MG63 (cell line): ENCODE results near the gene OR2T6. TPM values are rescaled to one million over a fixed set of nuclear protein-coding genes. Genes with fewer than 3 reads are reported as not detected.
A peak's percentile ranks its signal among the peaks of the same experiment; 100 is the strongest.

ENCODE experiments used
- DNase-seq: peaks from one replicate; pipeline ENCODE4 v3.0.0-alpha.2; 2020
- H3K27me3 ChIP-seq: fragments of 250-450 bp; sonication (Bioruptor Pico); 2 replicates; pipeline ENCODE4 v1.5.1; 2020; ENCODE audit warnings: mild to moderate bottlenecking, moderate library complexity
- H3K36me3 ChIP-seq: fragments of 250-450 bp; sonication (Bioruptor Pico); 2 replicates; pipeline ENCODE4 v1.5.1; 2020; ENCODE audit warnings: mild to moderate bottlenecking, moderate library complexity
- H3K4me3 ChIP-seq: fragments of 250-450 bp; sonication (Bioruptor Pico); 2 replicates; pipeline ENCODE4 v1.5.1; 2020; ENCODE audit warnings: mild to moderate bottlenecking, moderate library complexity
- H3K9me3 ChIP-seq: fragments of 250-450 bp; sonication (Bioruptor Pico); 2 replicates; pipeline ENCODE4 v1.5.1; 2020; ENCODE audit warnings: mild to moderate bottlenecking, moderate library complexity
- total RNA-seq: library from RNA; depleted of rRNA; stranded (reverse); fragments of >200 nt; shearing (Covaris generic); gene quantifications from 2 replicates; pipeline ENCODE4 v1.2.3, GENCODE V29; 2014; ENCODE audit warnings: low replicate concordance; rRNA removed

The OR2T6 gene, protein sequence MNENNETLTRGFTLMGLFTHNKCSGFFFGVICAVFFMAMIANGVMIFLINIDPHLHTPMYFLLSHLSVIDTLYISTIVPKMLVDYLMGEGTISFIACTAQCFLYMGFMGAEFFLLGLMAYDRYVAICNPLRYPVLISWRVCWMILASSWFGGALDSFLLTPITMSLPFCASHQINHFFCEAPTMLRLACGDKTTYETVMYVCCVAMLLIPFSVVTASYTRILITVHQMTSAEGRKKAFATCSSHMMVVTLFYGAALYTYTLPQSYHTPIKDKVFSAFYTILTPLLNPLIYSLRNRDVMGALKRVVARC
- not detected in 2 replicates for total RNA-seq

DNA sequence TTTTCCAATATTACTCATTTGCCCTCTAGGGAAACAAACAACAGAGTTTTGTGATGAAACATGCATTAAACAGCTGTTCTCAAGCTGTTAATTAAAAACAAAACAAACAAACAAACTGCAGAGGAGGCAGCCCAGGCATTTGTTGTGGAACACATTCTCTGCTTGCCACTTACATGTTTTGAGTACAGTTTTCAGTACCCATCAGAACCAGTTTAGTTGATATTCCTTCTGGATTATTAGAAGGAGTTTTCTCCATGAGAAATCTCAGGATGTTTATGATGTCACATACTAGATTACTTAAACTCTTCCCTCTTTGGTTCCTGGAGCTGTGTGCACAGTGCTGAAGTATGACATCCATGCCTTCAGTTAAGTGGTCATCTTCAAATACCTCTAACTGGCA is at the start of gene OR2T6:
TSS of gene OR2T6 (plus strand) at position 301 of the 400 bp plus-strand sequence. CDS start 11,863 bp downstream, outside the sequence.
- H3K36me3 ChIP-seq: no peaks in the 10 kb centered on the region
- no peak for DNase-seq
- H3K9me3 ChIP-seq: no peaks in the 10 kb centered on the region
- no peaks in the 10 kb centered on the region for H3K27me3 ChIP-seq
- H3K4me3 ChIP-seq: no peak within 1 kb of the TSS

DNA sequence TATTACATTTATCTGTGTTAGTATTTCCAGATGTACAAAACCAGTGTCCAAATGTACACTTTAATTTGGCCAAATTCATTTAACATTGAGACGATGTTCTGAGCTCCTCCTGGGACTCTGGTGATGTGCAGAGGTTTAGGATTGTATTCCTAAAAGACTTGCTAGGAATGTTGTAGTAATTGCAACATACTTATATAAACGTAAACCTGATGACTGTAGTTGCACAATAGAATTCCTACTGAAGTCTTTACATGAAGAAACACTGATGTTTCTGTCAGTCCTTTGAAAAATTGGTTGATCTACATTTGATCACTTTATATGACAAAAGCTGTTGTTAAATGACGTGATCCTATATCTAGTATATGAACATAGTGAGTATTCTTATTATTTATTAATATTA is 32.1 kb upstream of the OR2T6 start:
- no peaks in the 10 kb centered on the region for H3K9me3 ChIP-seq
- no peak for DNase-seq
- H3K4me3 ChIP-seq: no peak overlapping the region
- no peaks in the 10 kb centered on the region for H3K27me3 ChIP-seq
- H3K36me3 ChIP-seq: no peaks in the 10 kb centered on the region

DNA sequence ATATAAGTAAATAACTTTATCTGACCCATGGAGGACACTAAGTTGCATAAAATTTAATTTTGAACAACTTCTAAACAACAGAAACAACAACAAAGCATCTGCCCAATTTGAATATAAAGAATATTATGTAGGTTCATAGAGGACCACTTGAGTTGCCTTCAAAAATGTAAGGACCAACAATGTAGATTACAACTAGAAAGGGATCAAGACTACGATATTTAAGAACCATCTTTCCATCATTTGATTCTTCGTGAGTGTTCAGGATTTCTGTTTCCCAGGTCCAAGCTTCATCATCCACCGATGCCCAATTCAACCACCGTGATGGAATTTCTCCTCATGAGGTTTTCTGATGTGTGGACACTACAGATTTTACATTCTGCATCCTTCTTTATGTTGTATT is 27.1 kb upstream of the OR2T6 start, which contains the start of gene OR14C36:
TSS of gene OR14C36 (plus strand) at position 301 of the 400 bp plus-strand sequence. CDS start at position 301, 0 bp downstream.
- Histone ChIP-seq H3K9me3 (no peaks in the 10 kb centered on the region), H3K4me3 (no peak within 1 kb of the TSS), H3K36me3 (no peaks in the 10 kb centered on the region), H3K27me3 (no peaks in the 10 kb centered on the region)
- no peak for DNase-seq

DNA sequence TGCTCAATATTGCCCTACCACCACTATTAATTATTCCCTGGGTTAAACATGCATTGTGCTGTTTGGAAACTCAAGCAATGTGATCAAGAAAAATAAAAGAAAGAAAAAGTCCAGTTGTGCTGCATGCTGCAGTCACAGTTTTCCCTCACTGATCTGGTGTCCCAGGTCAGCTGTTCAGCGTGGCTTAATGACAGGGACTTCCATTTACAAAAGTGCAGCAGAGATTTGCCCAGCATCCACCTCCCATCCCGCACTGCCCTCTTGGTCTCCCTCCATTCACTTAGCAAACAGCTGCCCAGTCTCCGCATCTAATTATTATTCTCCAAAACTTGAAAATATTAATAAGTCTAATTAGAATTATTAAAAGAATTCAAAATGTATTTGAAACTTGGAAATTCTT is 16.1 kb upstream of the OR2T6 start:
- Histone ChIP-seq H3K4me3 (no peak overlapping the region), H3K27me3 (no peaks in the 10 kb centered on the region), H3K9me3 (no peaks in the 10 kb centered on the region; the same call in 1 of the 2 replicates), H3K36me3 (no peaks in the 10 kb centered on the region)
- no peak for DNase-seq

DNA sequence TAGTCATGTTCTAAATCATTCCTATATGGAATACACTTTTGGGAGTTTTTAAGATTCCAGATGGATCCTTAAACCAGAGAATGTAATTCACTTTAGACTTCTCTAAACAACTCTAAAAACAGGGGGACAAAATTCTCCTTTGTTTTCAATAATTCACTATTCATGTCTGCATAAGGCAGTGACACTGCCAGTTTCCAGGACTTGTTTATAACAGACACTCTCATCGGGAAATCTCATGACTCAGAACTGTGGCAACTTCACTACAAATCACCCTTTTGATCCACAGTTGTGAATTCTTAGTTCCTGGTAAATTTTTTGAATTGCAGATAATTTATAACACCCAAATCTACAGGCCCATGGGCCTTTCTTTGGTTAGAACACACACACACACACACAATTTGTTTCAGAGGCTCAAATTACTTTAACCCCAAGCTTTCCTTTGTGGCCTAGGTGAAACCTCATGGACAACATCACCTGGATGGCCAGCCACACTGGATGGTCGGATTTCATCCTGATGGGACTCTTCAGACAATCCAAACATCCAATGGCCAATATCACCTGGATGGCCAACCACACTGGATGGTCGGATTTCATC is 14.3 kb upstream of the OR2T6 start, which contains the start of gene OR2T4:
TSS of gene OR2T4 (plus strand) at position 545 of the 595 bp plus-strand sequence. CDS start at position 545, 0 bp downstream.
- H3K4me3 ChIP-seq: no peak within 1 kb of the TSS

DNA sequence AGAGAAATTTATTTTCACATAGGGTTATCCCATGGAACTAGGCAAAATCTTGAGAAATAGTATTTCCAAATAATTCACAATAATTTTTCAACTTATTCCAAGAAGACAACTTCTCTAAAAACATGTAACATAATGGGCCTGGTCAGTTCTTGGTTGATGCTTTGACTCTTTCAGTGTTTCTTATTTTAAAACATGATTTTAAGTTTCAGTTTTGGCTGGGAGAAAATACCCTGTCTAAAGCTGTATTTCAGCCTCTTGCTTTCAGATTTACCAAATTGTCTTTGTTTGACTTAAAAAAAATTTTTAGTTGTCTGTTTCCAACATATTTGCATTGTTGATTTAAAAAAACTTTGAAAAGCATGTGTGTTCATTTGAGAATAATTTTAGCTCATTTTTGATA is 8.9 kb upstream of the OR2T6 start:
- Histone ChIP-seq H3K9me3 (no peaks in the 10 kb centered on the region), H3K27me3 (no peaks in the 10 kb centered on the region), H3K36me3 (no peaks in the 10 kb centered on the region), H3K4me3 (no peak overlapping the region)
- no peak for DNase-seq

More for the DNA sequence above, 14.3 kb upstream of the OR2T6 start, which contains the start of gene OR2T4:
- no peak for DNase-seq
- H3K36me3 ChIP-seq: no peaks in the 10 kb centered on the region
- no peaks in the 10 kb centered on the region for H3K27me3 ChIP-seq
- H3K9me3 ChIP-seq: no peaks in the 10 kb centered on the region; the same call in 1 of the 2 replicates

DNA sequence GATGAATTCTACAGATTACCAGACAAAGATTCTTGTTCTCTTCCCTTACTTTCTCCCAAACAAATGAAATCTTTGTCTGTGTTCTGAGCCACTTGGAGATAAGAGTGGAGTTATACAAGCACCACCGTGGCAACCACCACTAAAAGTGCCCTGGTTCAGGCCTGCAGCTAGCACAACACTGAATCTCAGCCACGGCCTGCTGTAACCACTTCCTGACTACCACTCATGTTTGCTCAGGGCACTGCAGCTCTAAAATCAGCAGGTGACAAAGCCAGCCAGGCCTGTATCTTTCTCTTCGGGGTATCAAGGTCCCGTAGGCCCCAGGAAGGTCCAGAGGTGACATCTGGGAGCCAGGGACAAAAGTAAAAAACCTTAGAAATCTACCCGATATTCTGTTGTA is 3.2 kb upstream of the OR2T6 start:
- Histone ChIP-seq H3K9me3 (no peaks in the 10 kb centered on the region), H3K36me3 (no peaks in the 10 kb centered on the region), H3K4me3 (no peak overlapping the region), H3K27me3 (no peaks in the 10 kb centered on the region)
- DNase-seq: no peak

DNA sequence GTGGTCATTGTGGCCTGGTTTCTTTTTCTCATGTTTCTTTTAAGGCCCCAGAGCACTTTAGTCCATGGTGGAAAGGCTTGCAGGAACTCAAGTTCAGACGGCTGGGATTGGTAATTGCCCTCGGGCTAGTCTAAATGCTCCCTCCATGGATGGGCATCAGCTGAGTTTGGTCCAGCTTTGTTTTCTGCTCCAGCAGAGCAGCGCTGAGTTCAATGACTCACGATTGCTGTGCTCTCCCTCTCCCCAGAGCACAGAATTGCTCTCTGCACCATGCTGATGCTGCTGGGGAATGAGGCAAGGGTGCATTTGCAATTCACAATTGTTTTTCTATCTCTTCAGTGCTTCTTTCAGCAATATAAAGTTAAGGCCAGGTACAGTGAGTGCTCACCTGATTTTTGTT is 1.8 kb upstream of the OR2T6 start:
- H3K4me3 ChIP-seq: no peak overlapping the region
- H3K36me3 ChIP-seq: no peaks in the 10 kb centered on the region
- peak; percentile 75 for DNase-seq
- H3K27me3 ChIP-seq: no peaks in the 10 kb centered on the region
- H3K9me3 ChIP-seq: no peaks in the 10 kb centered on the region

DNA sequence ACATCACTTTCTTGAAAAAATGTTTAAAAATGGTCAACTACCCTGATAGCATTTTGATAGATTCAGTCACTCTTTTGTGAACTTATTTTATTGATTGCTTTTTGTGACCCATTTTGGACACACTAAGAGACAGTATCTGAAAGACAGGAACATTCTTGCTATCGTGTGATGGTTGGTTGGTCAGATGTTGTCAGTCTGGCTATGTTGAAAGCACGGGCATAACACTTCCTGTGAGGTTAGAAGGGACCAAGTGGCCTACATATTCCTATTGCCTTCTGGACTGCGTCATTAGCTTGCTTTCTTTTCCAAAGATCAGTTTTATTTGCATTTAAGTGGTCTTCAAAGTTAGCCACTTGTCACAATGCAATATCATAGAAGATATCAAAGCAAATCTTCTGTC is 1.4 kb downstream of the OR2T6 start:
- no peak overlapping the region for H3K4me3 ChIP-seq
- H3K27me3 ChIP-seq: no peaks in the 10 kb centered on the region
- no peaks in the 10 kb centered on the region for H3K9me3 ChIP-seq
- DNase-seq: no peak
- no peaks in the 10 kb centered on the region for H3K36me3 ChIP-seq

DNA sequence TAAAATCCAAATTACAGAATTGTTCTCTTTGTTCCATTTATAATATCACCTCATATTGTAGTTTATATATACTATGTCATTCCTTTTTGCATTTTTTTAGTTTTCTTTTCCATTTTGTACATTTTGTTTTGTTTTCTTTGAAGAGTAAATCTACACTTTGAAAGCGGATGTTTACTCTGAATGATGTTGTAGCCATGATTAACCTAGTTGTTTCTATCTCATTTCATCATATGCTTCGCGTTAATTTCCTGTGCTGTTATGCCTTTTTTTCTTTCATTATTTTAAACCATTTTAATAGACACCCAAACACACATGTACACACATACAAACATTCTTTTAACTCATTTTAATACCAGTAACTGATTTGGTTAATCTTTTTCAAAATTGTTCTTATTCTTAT is 5.3 kb downstream of the OR2T6 start:
- Histone ChIP-seq H3K9me3 (no peaks in the 10 kb centered on the region), H3K27me3 (no peaks in the 10 kb centered on the region), H3K36me3 (no peaks in the 10 kb centered on the region), H3K4me3 (no peak overlapping the region)
- DNase-seq: no peak

DNA sequence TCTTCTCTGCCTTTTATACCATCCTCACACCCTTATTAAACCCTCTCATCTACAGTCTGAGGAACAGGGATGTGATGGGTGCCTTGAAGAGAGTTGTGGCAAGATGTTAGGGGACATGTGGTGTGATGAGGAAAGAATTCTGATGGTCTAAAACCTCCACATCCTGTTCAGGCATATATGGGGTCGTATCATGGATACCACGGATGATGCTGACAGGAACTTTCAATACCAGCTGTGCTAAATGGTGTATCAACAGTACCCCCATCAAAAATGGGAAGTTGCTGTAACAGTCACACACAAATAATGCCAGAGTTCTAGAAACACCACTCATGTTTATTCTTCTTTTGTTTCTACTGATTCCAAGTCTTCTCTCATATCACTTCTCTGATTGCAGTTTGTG is 12.9 kb downstream of the OR2T6 start:
- DNase-seq: no peak
- no peaks in the 10 kb centered on the region for H3K9me3 ChIP-seq
- H3K36me3 ChIP-seq: no peaks in the 10 kb centered on the region
- no peak overlapping the region for H3K4me3 ChIP-seq
- no peaks in the 10 kb centered on the region for H3K27me3 ChIP-seq

DNA sequence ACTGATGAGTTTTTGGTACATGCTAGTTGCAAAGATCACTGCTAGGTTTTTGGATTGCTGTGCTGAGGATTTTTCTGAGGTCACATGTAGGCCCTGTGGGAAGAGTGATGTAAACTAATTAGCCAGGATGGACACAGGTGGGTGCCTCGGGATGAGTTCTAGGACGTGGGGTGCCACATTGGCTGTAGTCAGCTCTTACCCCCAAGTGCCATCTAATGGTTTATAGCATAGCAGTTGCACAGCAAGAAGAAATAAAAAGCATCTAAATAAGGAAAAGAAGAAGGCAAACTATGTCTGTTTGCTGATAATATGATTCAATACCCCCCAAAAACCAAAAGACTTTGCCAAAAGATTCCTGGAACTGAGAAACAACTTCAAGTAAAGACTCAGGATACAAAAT is 17.5 kb downstream of the OR2T6 start:
- no peak overlapping the region for H3K4me3 ChIP-seq
- H3K36me3 ChIP-seq: no peaks in the 10 kb centered on the region
- no peaks in the 10 kb centered on the region for H3K27me3 ChIP-seq
- H3K9me3 ChIP-seq: no peaks in the 10 kb centered on the region; the same call in 1 of the 2 replicates
- no peak for DNase-seq

DNA sequence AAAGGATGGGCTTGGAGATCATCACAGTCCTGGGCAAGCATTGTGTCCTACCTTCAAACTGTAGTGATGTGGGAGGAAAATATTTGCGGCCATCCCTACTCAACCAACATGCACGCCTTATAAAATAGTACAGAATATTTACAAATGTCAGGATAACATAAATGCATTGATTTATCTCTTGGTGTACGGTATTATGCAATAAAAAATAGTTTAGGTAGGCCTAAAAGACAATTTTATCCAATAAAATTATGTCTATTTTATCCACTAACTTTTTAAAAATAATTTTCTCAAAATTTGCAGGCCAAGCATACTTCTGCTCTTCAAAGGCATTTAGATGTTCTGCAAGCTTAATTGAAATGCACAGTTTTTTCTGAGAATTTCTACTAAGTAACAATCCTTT is 27.2 kb downstream of the OR2T6 start, which contains the start of gene OR2T1:
TSS of gene OR2T1 (plus strand) at position 301 of the 400 bp plus-strand sequence. CDS start 3,100 bp downstream, outside the sequence.
- Histone ChIP-seq H3K27me3 (no peaks in the 10 kb centered on the region), H3K4me3 (no peak within 1 kb of the TSS), H3K9me3 (no peaks in the 10 kb centered on the region), H3K36me3 (no peaks in the 10 kb centered on the region)
- DNase-seq: no peak

DNA sequence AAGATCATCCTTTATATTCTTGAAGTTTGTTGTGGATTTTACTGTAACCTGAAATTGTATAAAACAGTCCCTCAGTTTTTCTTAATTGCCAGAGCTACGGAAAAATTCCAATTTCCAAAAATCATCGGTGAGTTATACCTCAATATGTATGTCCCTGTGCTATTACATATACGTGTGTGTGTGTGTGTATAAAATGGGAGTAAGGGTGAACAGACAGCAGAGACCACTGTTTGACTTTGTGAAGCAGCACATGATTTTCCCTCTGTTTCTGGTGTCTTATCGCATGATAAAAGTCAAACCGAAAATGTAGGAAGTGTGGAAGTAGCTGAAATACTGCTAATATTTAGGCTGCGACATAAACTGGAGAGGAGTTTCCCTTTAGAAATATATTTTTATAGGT is 28.5 kb downstream of the OR2T6 start:
- Histone ChIP-seq H3K27me3 (no peaks in the 10 kb centered on the region), H3K36me3 (no peaks in the 10 kb centered on the region), H3K9me3 (no peaks in the 10 kb centered on the region), H3K4me3 (no peak overlapping the region)
- DNase-seq: no peak

DNA sequence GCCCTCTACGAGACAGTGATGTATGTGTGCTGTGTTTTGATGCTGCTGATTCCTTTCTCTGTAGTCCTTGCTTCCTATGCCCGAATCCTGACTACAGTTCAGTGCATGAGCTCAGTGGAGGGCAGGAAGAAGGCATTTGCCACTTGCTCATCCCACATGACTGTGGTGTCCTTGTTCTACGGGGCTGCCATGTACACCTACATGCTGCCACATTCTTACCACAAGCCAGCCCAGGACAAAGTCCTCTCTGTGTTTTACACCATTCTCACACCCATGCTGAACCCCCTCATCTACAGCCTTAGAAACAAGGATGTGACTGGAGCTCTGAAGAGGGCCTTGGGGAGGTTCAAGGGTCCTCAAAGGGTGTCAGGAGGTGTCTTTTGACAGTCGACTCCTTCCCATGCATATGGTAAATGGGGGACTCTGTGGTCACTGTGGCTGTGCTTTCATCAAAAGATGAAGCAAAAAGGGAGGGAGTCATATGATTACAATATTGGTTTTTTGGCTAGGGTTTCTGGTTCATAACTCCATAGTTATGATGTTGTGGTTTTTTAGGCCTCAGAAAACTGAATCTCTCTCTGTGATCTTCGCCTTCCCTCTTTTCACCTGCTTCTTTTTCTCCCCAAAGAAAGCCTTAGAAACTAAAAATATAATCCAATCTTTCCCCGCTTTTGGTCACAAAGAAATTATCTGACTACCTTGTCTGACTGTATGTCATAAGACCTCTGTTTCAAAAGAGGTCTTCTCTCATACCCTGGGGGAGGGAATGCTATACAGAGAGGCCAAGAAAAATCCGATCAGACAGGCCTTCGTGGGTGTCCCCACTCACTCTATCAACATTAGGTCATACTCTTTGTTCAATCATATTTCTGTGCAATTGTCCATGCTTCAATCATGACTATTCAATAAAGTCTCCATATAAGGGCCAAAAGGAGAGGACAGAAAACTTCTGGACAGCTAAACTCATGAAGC is 31.5 kb downstream of the OR2T6 start:
- no peak overlapping the region for H3K4me3 ChIP-seq
- H3K27me3 ChIP-seq: no peaks in the 10 kb centered on the region
- H3K36me3 ChIP-seq: no peaks in the 10 kb centered on the region
- no peak for DNase-seq
- H3K9me3 ChIP-seq: peaks cover 5% of the 10 kb centered on the region

DNA sequence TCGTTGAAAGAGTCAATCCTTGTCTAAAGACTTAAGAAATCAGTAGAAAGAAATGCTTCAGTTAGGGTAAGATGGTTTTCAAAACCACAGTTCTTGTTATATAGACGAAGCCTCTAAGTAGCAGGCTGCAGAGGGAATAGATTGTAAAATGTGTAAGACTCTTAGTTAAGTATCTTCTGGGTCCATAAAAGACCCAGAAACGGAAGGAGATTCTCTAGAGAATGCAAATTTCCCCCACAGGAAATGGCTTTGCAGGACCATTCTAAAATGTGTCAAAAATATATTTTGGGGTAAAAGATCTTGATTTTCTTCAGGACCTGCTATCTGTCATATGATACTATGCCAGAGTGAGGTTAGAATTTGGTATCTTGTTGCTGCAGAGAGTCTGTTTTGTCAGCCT is 40.7 kb downstream of the OR2T6 start:
- Histone ChIP-seq H3K27me3 (no peaks in the 10 kb centered on the region), H3K4me3 (no peak overlapping the region), H3K36me3 (no peaks in the 10 kb centered on the region), H3K9me3 (peaks cover 14% of the 10 kb centered on the region)
- no peak for DNase-seq

DNA sequence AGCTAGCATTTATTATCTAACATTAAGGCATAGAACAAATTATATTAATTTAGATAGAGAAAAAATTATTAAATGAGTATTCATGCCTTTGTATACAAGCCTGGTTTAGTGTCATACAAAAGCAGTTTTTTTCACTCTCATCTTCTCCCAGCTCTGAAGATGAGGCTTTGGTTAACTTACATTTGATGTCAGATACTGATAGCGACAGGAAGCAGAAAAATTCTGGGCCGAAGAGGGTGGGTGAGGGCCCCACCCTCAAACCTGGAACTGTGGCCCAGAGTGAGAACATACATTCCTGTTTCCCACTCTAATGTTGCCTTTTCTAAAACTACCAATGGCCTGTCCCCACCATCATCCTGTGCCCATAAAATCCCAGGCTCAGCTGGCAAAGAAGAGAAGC is 42.3 kb downstream of the OR2T6 start:
- Histone ChIP-seq H3K4me3 (no peak overlapping the region), H3K27me3 (no peaks in the 10 kb centered on the region), H3K36me3 (no peaks in the 10 kb centered on the region), H3K9me3 (peaks cover 21% of the 10 kb centered on the region)
- no peak for DNase-seq
